ENCODE results near the gene ASTL. TPM values are rescaled to one million over a fixed set of nuclear protein-coding genes. Genes with fewer than 3 reads are reported as not detected.

Gene ASTL
- total and polyA plus RNA-seq, 9 of the 15 experiments (the other 6 are each of a cell fraction or from before 2014, with no cell fraction given) = not detected

DNA sequence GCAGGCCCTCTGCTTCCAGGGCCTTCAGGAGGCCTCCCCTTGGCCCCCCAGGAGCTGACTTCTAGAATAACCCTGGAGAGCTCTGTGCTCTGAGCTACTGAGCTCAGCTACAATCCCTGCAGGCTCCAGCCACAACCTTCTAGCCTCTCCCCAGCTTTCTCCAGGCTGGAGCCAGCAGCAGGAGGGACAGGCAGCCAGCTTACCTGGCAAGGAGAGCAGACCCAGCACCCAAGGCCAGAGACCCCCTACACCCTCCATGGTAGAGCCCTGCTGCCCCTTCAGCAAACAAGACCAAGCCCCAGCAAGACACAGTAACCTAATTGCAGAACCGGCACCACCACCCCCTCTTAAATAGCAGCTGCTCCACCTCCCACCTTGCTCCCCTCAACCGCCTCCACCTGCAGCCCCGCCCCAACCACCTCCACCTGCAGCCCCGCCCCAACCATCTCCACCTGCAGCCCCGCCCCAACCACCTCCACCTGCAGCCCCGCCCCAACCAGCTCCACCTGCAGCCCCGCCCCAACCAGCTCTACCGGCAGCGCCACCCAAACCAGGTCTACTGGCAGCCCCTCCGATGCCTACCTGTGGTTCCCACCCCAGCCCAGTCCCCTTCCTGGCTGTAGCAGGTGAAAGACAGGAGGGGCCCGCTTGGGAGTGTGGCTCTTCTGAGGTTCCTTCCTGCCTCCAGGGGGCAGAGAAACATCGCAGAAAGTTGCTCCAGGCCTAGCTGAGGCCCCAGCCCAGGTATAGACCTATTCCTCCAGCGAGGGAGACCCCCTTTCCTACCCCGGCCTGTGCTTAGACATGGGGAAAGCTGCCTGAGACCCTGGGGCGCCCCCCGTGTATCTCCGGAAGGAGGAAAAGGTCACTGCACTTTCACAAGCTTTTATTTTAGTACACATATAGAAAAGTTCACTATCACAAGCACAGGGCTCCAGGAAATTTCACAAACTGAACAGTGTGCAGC is at the start of gene ASTL (continued):
- TF ChIP-seq, protein P1, sequence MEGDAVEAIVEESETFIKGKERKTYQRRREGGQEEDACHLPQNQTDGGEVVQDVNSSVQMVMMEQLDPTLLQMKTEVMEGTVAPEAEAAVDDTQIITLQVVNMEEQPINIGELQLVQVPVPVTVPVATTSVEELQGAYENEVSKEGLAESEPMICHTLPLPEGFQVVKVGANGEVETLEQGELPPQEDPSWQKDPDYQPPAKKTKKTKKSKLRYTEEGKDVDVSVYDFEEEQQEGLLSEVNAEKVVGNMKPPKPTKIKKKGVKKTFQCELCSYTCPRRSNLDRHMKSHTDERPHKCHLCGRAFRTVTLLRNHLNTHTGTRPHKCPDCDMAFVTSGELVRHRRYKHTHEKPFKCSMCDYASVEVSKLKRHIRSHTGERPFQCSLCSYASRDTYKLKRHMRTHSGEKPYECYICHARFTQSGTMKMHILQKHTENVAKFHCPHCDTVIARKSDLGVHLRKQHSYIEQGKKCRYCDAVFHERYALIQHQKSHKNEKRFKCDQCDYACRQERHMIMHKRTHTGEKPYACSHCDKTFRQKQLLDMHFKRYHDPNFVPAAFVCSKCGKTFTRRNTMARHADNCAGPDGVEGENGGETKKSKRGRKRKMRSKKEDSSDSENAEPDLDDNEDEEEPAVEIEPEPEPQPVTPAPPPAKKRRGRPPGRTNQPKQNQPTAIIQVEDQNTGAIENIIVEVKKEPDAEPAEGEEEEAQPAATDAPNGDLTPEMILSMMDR (IDR thresholded peaks at IDR 0.05 in 2 of 3, conservative IDR thresholded peaks at IDR 0.05 in 1 of 3; ENCODE audit: insufficient read depth in 2 of 3, low read depth in 1 of 3, low read length in 3 of 3) = peak; percentile 82 to 83 (median 82)
- TF ChIP-seq SRSF3 (IDR thresholded peaks at IDR 0.05; ENCODE audit: insufficient read depth, low read length) = no peak
- TF ChIP-seq RAD21 (CRISPR knock-in tag; conservative IDR thresholded peaks at IDR 0.05 in 1 of 2, IDR thresholded peaks at IDR 0.05 in 1 of 2) = peak; percentile 90
- TF ChIP-seq SMC3 (conservative IDR thresholded peaks at IDR 0.05; ENCODE audit: insufficient read depth, low read depth, low read length) = peak; percentile 86
- TF ChIP-seq ZBTB11 (CRISPR knock-in tag; IDR thresholded peaks at IDR 0.05) = peak in 1 of 3 experiments; percentile 28; a peak in 1 of 6 replicates
- TF ChIP-seq, protein P2, sequence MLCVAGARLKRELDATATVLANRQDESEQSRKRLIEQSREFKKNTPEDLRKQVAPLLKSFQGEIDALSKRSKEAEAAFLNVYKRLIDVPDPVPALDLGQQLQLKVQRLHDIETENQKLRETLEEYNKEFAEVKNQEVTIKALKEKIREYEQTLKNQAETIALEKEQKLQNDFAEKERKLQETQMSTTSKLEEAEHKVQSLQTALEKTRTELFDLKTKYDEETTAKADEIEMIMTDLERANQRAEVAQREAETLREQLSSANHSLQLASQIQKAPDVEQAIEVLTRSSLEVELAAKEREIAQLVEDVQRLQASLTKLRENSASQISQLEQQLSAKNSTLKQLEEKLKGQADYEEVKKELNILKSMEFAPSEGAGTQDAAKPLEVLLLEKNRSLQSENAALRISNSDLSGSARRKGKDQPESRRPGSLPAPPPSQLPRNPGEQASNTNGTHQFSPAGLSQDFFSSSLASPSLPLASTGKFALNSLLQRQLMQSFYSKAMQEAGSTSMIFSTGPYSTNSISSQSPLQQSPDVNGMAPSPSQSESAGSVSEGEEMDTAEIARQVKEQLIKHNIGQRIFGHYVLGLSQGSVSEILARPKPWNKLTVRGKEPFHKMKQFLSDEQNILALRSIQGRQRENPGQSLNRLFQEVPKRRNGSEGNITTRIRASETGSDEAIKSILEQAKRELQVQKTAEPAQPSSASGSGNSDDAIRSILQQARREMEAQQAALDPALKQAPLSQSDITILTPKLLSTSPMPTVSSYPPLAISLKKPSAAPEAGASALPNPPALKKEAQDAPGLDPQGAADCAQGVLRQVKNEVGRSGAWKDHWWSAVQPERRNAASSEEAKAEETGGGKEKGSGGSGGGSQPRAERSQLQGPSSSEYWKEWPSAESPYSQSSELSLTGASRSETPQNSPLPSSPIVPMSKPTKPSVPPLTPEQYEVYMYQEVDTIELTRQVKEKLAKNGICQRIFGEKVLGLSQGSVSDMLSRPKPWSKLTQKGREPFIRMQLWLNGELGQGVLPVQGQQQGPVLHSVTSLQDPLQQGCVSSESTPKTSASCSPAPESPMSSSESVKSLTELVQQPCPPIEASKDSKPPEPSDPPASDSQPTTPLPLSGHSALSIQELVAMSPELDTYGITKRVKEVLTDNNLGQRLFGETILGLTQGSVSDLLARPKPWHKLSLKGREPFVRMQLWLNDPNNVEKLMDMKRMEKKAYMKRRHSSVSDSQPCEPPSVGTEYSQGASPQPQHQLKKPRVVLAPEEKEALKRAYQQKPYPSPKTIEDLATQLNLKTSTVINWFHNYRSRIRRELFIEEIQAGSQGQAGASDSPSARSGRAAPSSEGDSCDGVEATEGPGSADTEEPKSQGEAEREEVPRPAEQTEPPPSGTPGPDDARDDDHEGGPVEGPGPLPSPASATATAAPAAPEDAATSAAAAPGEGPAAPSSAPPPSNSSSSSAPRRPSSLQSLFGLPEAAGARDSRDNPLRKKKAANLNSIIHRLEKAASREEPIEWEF (CRISPR knock-in tag; IDR thresholded peaks at IDR 0.05) = no peak
- TF ChIP-seq NR3C1 (CRISPR knock-in tag; IDR thresholded peaks at IDR 0.05) = no peak
- TF ChIP-seq, protein P3, sequence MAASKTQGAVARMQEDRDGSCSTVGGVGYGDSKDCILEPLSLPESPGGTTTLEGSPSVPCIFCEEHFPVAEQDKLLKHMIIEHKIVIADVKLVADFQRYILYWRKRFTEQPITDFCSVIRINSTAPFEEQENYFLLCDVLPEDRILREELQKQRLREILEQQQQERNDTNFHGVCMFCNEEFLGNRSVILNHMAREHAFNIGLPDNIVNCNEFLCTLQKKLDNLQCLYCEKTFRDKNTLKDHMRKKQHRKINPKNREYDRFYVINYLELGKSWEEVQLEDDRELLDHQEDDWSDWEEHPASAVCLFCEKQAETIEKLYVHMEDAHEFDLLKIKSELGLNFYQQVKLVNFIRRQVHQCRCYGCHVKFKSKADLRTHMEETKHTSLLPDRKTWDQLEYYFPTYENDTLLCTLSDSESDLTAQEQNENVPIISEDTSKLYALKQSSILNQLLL (CRISPR knock-in tag; IDR thresholded peaks at IDR 0.05; ENCODE audit: borderline replicate concordance) = no peak
- TF ChIP-seq SPI1 (IDR thresholded peaks at IDR 0.05; ENCODE audit: borderline replicate concordance, low read depth, low read length) = no peak
- TF ChIP-seq ZNF124 (CRISPR knock-in tag; IDR thresholded peaks at IDR 0.05) = no peak
- no peak for TF ChIP-seq TOE1 (IDR thresholded peaks at IDR 0.05; ENCODE audit: borderline replicate concordance)
- TF ChIP-seq TOE1 (CRISPR knock-in tag; IDR thresholded peaks at IDR 0.05; ENCODE audit: borderline replicate concordance, low read depth) = no peak
